NCI-H2227 treated with DMSO at 0.1 percent for 48 hours (cell line): ENCODE measurements around the gene RADIL.

Source experiments
- DNase-seq: peaks from one replicate; lab custom pipeline; 2025; lab: John Stamatoyannopoulos, UW

The RADIL gene

GRCh38 chr7:4754433-4755010, 129.0 kb downstream of the RADIL start:
- no peak for DNase-seq

DNA sequence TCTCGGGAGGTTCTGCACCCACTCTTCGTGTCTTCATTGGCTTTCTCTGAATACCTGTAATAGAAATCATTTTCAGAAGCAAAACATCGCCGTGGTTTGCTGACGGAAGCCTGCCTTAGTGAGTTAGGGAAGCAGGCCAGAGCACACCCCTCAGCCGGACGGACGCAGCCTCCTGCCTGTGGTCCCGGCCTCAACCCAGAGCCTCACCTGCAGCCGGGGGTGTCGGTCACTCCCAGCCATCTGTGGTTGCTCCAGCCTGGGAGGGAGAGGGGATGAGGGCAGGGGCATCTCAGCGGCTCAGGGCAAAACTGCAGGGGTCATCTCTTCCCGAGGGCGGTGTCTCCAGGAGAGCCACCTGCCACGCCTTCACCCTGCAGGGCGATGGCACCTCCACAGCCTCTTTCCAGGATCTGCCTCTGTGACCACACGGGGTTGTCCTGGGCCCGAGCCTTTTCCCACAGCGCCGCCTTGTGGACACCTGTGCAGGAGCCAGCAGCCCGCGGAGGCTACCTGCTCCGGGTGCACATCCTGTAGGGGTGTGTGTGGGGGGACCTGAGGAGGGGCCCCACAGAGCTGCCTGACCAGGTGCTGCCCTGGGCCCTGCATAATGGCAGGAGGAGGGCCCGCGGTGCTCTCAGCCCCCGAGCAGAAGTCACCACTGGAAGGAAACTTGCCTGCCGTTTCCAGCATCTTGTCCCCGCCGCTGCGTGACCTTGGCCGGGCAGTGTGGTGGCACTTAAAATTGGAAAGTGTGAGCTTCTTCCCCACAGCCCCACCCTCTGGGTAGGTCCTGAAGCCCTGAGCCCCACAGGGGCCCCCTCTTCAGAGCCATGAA, 129.7 kb downstream of the RADIL start:
- DNase-seq: no peak

- no peak for DNase-seq
Measured at GRCh38 chr7:4751398-4751947, 132.0 kb downstream of the RADIL start.

DNA sequence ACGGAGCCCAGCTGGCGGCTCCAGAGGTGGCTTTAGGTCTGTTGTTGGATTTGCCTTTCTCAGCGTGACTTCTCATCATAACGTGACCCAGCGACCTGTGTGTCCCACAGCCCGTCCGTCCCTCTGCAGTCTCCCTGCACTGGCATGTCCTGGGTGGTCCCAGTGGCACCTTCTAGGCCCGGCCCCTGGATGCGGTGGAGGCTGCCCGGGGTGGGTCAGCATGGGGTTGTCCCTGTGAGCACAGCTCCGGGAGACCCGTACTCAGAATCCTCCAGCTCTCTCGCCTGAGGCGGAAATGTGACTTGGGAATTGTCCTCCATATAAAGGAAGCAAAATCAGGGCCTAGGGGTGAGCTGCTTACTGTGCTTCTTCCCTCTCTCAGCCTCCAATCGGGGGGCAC, 133.7 kb downstream of the RADIL start:
- no peak for DNase-seq

- no peak for DNase-seq
Measured at GRCh38 chr7:4749363-4749762, 134.2 kb downstream of the RADIL start.
